Gastrocnemius medialis (tissue), 4 donors: ENCODE results near the gene DOCK4. TPM values are rescaled to one million over a fixed set of nuclear protein-coding genes. Genes with fewer than 3 reads are reported as not detected.

Experiments
- ATAC-seq, 2 donors: fragments of 150-250 bp; one replicate each; pipeline ENCODE4 v1.9.1; 2016
- DNase-seq, 2 donors: peaks; one replicate each; pipeline ENCODE4 v3.0.0-alpha.2; 2019
- H3K27ac ChIP-seq, 4 donors: fragments of 200-600 bp; sonication (generic); 1 replicate in 1 of 4; 2 replicates in 3 of 4; pipeline ENCODE4 v1.5.1; 2016 to 2018; ENCODE audit warnings: mild to moderate bottlenecking in 2 of 4, moderate library complexity in 1 of 4
- H3K27me3 ChIP-seq, 3 donors: fragments of 200-600 bp; sonication (generic) in 2 of 3; 1 replicate in 1 of 3; 2 replicates in 2 of 3; pipeline versions ENCODE4 v1.5.1 to v1.6.0; 2016 to 2019; ENCODE audit warnings: mild to moderate bottlenecking in 1 of 3, moderate library complexity in 1 of 3
- H3K36me3 ChIP-seq, 2 donors: fragments of 200-600 bp; sonication (generic) in 1 of 2; one replicate each; pipeline ENCODE4 v1.5.1; 2017 to 2018
- H3K4me1 ChIP-seq, 2 donors: fragments of 200-600 bp; sonication (generic) in 1 of 2; one replicate each; pipeline ENCODE4 v1.5.1; 2016 to 2017; ENCODE audit warnings: mild to moderate bottlenecking in 2 of 2
- H3K4me3 ChIP-seq, 4 donors: fragments of 200-600 bp; sonication (generic) in 3 of 4; 1 replicate in 1 of 4; 2 replicates in 3 of 4; pipeline ENCODE4 v1.5.1; 2016 to 2019; ENCODE audit warnings: mild to moderate bottlenecking in 2 of 4
- H3K9me3 ChIP-seq, 3 donors: fragments of 200-600 bp; sonication (generic) in 2 of 3; 1 replicate in 1 of 3; 2 replicates in 2 of 3; pipeline ENCODE4 v1.5.1; 2016 to 2019
- CTCF ChIP-seq, 5 experiments: fragments of 450-650 bp in 3 of 5; fragments of 200-600 bp in 2 of 5; sonication (generic) in 2 of 5; IDR thresholded peaks in 4 of 5; conservative IDR thresholded peaks in 1 of 5; 1 replicate in 4 of 5; 2 replicates in 1 of 5; pipeline ENCODE4 v1.5.1; 2016 to 2019; ENCODE audit warnings: antibody characterized with exemption in 5 of 5, mild to moderate bottlenecking in 3 of 5, moderate library complexity in 3 of 5
- POLR2A ChIP-seq, 2 donors: fragments of 450-650 bp; IDR thresholded peaks; one replicate each; pipeline ENCODE4 v1.6.1; 2017; ENCODE audit warnings: antibody characterized with exemption in 2 of 2, mild to moderate bottlenecking in 2 of 2, moderate library complexity in 2 of 2
- in situ Hi-C, 4 donors: fragments of 200-750 bp; cut with MboI; loops; one replicate each; pipeline versions ENCODE4 v1.15.0 to v1.8.0; 2017; ENCODE audit warnings: low sequenced_read_pairs in 4 of 4
- intact Hi-C: fragments of 100-400 bp; cut with DNase I; formaldehyde crosslinking; loops from one replicate; pipeline ENCODE4 v1.15.1; 2023; ENCODE audit warnings: low total_unique reads
- total RNA-seq, 4 donors: library from RNA; depleted of rRNA; stranded (reverse); fragments of >200 nt; gene quantifications; one replicate each; pipeline versions ENCODE4 v1.1.0 to v1.2.3, GENCODE V29; 2016

Gene DOCK4
- total RNA-seq, 4 donors from 2014 or later: 8.7 to 12.0 (median 10.2) TPM

DNA sequence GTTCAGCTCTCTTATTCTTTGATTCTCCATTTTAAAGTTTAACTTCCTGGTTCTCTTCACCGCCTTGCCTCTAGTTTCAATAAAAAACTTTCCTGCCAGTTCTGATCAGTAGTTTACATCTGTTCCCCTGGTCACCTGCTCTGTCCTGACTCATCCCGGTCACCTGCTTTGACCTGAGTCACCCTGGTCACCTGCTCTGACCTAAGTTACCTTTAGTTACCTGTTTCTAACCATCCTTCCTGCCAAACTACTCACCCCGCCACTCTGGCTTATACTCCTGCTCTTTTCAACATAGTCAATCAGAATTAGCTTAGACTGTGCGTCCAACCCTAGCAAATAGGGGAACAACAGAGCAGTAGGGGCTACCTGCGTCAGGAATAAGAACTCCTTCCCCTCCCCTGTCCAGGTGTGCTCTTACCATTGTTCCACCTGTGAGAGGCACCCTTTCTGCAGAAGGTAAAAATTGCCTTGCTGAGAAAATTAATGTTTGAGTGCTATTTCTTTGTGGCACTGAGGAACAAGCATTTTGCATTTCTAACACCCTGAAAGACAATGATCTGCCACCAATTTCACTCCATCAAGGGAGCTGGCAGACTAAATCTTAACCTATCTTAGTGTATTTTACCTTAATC, 263.6 kb downstream of the DOCK4 start:
- Histone ChIP-seq H3K36me3 (peaks cover 0 to 32% of the 10 kb centered on the region in 2 donors), H3K4me3 (no peak overlapping the region), H3K27me3 (no peaks in the 10 kb centered on the region), H3K4me1 (no peaks in the 10 kb centered on the region), H3K27ac (no peak overlapping the region), H3K9me3 (peaks cover 0 to 9% (median 0%) of the 10 kb centered on the region in 3 donors)
- no peak for TF ChIP-seq CTCF (IDR thresholded peaks at IDR 0.05 in 4 of 5, conservative IDR thresholded peaks at IDR 0.05 in 1 of 5)
- TF ChIP-seq POLR2A (IDR thresholded peaks at IDR 0.05): no peak
- intact Hi-C loops: no loop called here
- DNase-seq: no peak
- ATAC-seq: no peak
- in situ Hi-C loops: no loop called here

DNA sequence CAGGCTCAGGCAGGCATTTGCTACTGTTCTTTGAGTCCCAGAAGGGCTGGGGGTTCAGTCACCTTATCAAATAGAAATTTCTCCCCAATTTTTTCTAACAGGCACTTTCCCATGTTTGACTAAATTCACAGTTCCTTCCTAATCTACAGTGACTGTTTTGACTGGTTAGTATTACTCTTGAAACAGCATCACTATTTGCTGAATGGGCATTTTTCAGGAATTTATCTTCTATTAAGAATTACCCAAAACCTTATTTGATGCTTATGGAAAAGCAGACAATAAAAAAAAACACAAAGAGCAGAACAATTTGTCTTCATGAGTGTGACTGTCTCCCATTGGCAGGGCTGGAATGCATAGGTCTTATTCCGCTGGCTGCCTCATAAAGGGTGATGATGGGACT, 269.0 kb downstream of the DOCK4 start:
- no peak for TF ChIP-seq CTCF (IDR thresholded peaks at IDR 0.05 in 4 of 5, conservative IDR thresholded peaks at IDR 0.05 in 1 of 5)
- TF ChIP-seq POLR2A (IDR thresholded peaks at IDR 0.05): no peak
- H3K27me3 ChIP-seq: no peaks in the 10 kb centered on the region
- no peaks in the 10 kb centered on the region for H3K4me1 ChIP-seq
- DNase-seq (no peak), ATAC-seq (no peak)
- no peak overlapping the region for H3K4me3 ChIP-seq
- peaks cover 0 to 21% of the 10 kb centered on the region in 2 donors for H3K36me3 ChIP-seq
- intact Hi-C loops: no loop called here
- in situ Hi-C loops: no loop called here
- no peak overlapping the region for H3K27ac ChIP-seq
- no peaks in the 10 kb centered on the region for H3K9me3 ChIP-seq

- no peak for ATAC-seq
- TF ChIP-seq CTCF (IDR thresholded peaks at IDR 0.05 in 4 of 5, conservative IDR thresholded peaks at IDR 0.05 in 1 of 5): no peak
- no peak for TF ChIP-seq POLR2A (IDR thresholded peaks at IDR 0.05)
- H3K4me1 ChIP-seq: no peaks in the 10 kb centered on the region
- H3K36me3 ChIP-seq: peaks cover 0 to 19% of the 10 kb centered on the region in 2 donors
- H3K4me3 ChIP-seq: no peak overlapping the region
- intact Hi-C loops (no loop called here), in situ Hi-C loops (no loop called here)
- no peaks in the 10 kb centered on the region for H3K9me3 ChIP-seq
- DNase-seq: no peak
- no peak overlapping the region for H3K27ac ChIP-seq
- no peaks in the 10 kb centered on the region for H3K27me3 ChIP-seq
These were observed 272.6 kb downstream of the DOCK4 start for GRCh38 chr7:111933609-111934008.

GRCh38 chr7:111931958-111932357, 274.2 kb downstream of the DOCK4 start:
- Histone ChIP-seq H3K4me1 (no peaks in the 10 kb centered on the region), H3K36me3 (peaks cover 0 to 14% of the 10 kb centered on the region in 2 donors), H3K9me3 (no peaks in the 10 kb centered on the region), H3K27ac (peak overlapping the region in 1 of 4 donors; percentile 35), H3K4me3 (no peak overlapping the region), H3K27me3 (no peaks in the 10 kb centered on the region)
- TF ChIP-seq POLR2A (IDR thresholded peaks at IDR 0.05) (no peak), CTCF (IDR thresholded peaks at IDR 0.05 in 4 of 5, conservative IDR thresholded peaks at IDR 0.05 in 1 of 5) (no peak)
- in situ Hi-C loops (no loop called here), intact Hi-C loops (no loop called here)
- DNase-seq: no peak
- no peak for ATAC-seq
